HepG2 (cell line): ENCODE measurements around the gene ZNF343. TPM values are rescaled to one million over a fixed set of nuclear protein-coding genes. Genes with fewer than 3 reads are reported as not detected.
A peak's percentile ranks its signal among the peaks of the same experiment; 100 is the strongest.

ENCODE experiments used
- AGO1 ChIP-seq: fragments of 200-400 bp; formaldehyde crosslinking; IDR thresholded peaks from 2 replicates; pipeline ENCODE4 v1.6.1; 2017; ENCODE audit warnings: mild to moderate bottlenecking, low read depth, low read length, moderate library complexity; ENCODE audit not compliant: poor library complexity, severe bottlenecking
- CBX5 ChIP-seq: sonication (generic); formaldehyde crosslinking; IDR thresholded peaks from 2 replicates; pipeline ENCODE4 v1.4.0; 2020; ENCODE audit warnings: missing genetic modification reagents, borderline replicate concordance
- GLMP ChIP-seq: sonication (generic); formaldehyde crosslinking; IDR thresholded peaks from 2 replicates; pipeline ENCODE4 v1.9.0; 2021; ENCODE audit warnings: missing genetic modification reagents, mild to moderate bottlenecking, borderline replicate concordance
- NFE2L2 ChIP-seq: fragments of 150-350 bp; IDR thresholded peaks from 2 replicates; pipeline ENCODE4 v1.6.1; 2014; ENCODE audit warnings: low read length
- SRSF1 ChIP-seq: fragments of 200-400 bp; formaldehyde crosslinking; optimal IDR thresholded peaks from 2 replicates; pipeline ENCODE3; 2017; ENCODE audit warnings: mild to moderate bottlenecking, low read depth, low read length, moderate library complexity
- ZMAT5 ChIP-seq: sonication (generic); formaldehyde crosslinking; IDR thresholded peaks from 2 replicates; pipeline ENCODE4 v1.5.0; 2020; ENCODE audit warnings: mild to moderate bottlenecking, low read depth, missing genetic modification reagents, borderline replicate concordance
- ZNF263 ChIP-seq: sonication (generic); formaldehyde crosslinking; IDR thresholded peaks from 2 replicates; pipeline ENCODE4 v1.4.0; 2020; ENCODE audit warnings: missing genetic modification reagents
- ZNF512 ChIP-seq: sonication (generic); formaldehyde crosslinking; IDR thresholded peaks from 2 replicates; pipeline ENCODE4 v1.4.0; 2020; ENCODE audit warnings: mild to moderate bottlenecking, missing genetic modification reagents
- ZNF558 ChIP-seq: sonication (generic); formaldehyde crosslinking; IDR thresholded peaks from 2 replicates; pipeline ENCODE4 v1.9.0; 2022; ENCODE audit warnings: mild to moderate bottlenecking, missing genetic modification reagents, borderline replicate concordance
- ZNF761 ChIP-seq: sonication (generic); formaldehyde crosslinking; conservative IDR thresholded peaks from 2 replicates; pipeline ENCODE4 v1.4.0; 2020; ENCODE audit warnings: mild to moderate bottlenecking, missing genetic modification reagents
- ZNF841 ChIP-seq: sonication (generic); formaldehyde crosslinking; IDR thresholded peaks from 2 replicates; pipeline ENCODE4 v1.8.1; 2023; ENCODE audit warnings: missing genetic modification reagents, borderline replicate concordance
- polyA plus RNA-seq, 8 experiments: library from polyadenylated mRNA; depleted of rRNA in 3 of 8; stranded (reverse) in 7 of 8; unstranded in 1 of 8; fragments of >200 nt; fragmentation: Illumina TruSeq in 4 of 8; extraction: Trizol in 4 of 8; gene quantifications; 2 replicates each; pipeline versions ENCODE4 v1.2.1 to v1.2.3, GENCODE V29; 2011 to 2016; ENCODE audit warnings: low read depth in 4 of 8, missing spikeins in 1 of 8, mixed read lengths in 1 of 8; ENCODE audit not compliant: insufficient read depth in 1 of 8
- total RNA-seq, 5 experiments: library from RNA; depleted of rRNA; stranded (reverse); fragments of >200 nt; fragmentation: Illumina TruSeq; extraction: Trizol; gene quantifications; 2 replicates each; pipeline ENCODE4 v1.2.3, GENCODE V29; 2016; ENCODE audit warnings: low read depth in 1 of 5

Gene ZNF343
- total and polyA plus RNA-seq, 2 of the 13 experiments (the other 11 are each of a cell fraction or from before 2014, with no cell fraction given) = 16.4 to 22.1 TPM

- no peak for TF ChIP-seq ZNF761 (CRISPR knock-in tag)
- no peak for TF ChIP-seq ZNF512
- TF ChIP-seq ZNF841 (CRISPR knock-in tag) = no peak
- no peak for TF ChIP-seq GLMP
- no peak for TF ChIP-seq ZNF558 (CRISPR knock-in tag)
- no peak for TF ChIP-seq ZMAT5 (CRISPR knock-in tag)
- TF ChIP-seq SRSF1 = peak; percentile 14
- peak; percentile 78 for TF ChIP-seq ZNF263 (CRISPR knock-in tag)
- 0 out of 2 replicates have a peak, but pooled peaks have one; percentile 8 for TF ChIP-seq NFE2L2
- TF ChIP-seq AGO1 = no peak
- no peak for TF ChIP-seq CBX5 (CRISPR knock-in tag)
Observed at GRCh38 chr20:2469991-2470422, 38.7 kb downstream of the ZNF343 start (continued).
